Uterus (tissue), 2 donors: ENCODE results near the gene KRT71.

ENCODE experiments used
- CTCF ChIP-seq, 4 experiments: fragments of 200-600 bp in 2 of 4; fragments of 450-650 bp in 2 of 4; sonication (generic) in 2 of 4; IDR thresholded peaks; one replicate each; pipeline ENCODE4 v1.5.1; 2016 to 2019; ENCODE audit warnings: antibody characterized with exemption in 4 of 4, mild to moderate bottlenecking in 2 of 4, moderate library complexity in 1 of 4
- POLR2A ChIP-seq, 2 donors: fragments of 450-650 bp; IDR thresholded peaks; one replicate each; pipeline ENCODE4 v1.6.1; 2016; ENCODE audit warnings: antibody characterized with exemption in 2 of 2, mild to moderate bottlenecking in 1 of 2, moderate library complexity in 1 of 2

- TF ChIP-seq POLR2A (IDR thresholded peaks at IDR 0.05) (no peak), CTCF (IDR thresholded peaks at IDR 0.05) (no peak)
These were observed 29.5 kb upstream of the KRT71 start for GRCh38 chr12:52582486-52582885.
